ENCODE data around the gene ZNF267. TPM values are rescaled to one million over a fixed set of nuclear protein-coding genes. Genes with fewer than 3 reads are reported as not detected.
"Not testable (repeated sequence)": the region's sequence is repeated elsewhere in the genome, so short reads cannot be mapped to it uniquely, and the experiment has no call there.

ZNF267 gene
- total and polyA plus RNA-seq, 2 donors (not counting 3 experiments of a cell fraction or from before 2014, with no cell fraction given) = 5.2 to 19.1 TPM

- H4K20me1 ChIP-seq (replicated peaks; ENCODE audit: control insufficient read depth, extremely low read depth, insufficient read depth, low read length); H3K9me1 ChIP-seq (replicated peaks; ENCODE audit: control insufficient read depth, extremely low read depth, insufficient read depth, low read length); H3K4me2 ChIP-seq (ENCODE audit: insufficient read depth, low read length); H2AFZ ChIP-seq (ENCODE audit: low read depth, low read length); H3K4me3 ChIP-seq (replicated peaks in 1 of 3; ENCODE audit: insufficient read depth in 1 of 3, low read depth in 1 of 3, low read length in 3 of 3); H3K9me3 ChIP-seq (replicated peaks; ENCODE audit: control insufficient read depth, insufficient read depth, low read length); FAIRE-seq; H3K36me3 ChIP-seq (ENCODE audit: control insufficient read depth in 2 of 2, extremely low read depth in 1 of 2, insufficient read depth in 2 of 2, low read length in 2 of 2); dilution Hi-C loops (cut with MboI; ENCODE audit: extremely low pct_ligation_motif_present, low sequenced_read_pairs); POLR2A ChIA-PET; H3K9ac ChIP-seq (replicated peaks; ENCODE audit: extremely low read depth, insufficient read depth, low read length); DNase-seq (ENCODE audit: low read depth, low spot score); CTCF ChIA-PET; BruUV-seq (replicated peaks); H3K27me3 ChIP-seq (ENCODE audit: control insufficient read depth in 2 of 2, insufficient read depth in 2 of 2, low read length in 2 of 2); H3K27ac ChIP-seq (ENCODE audit: insufficient read depth, low read depth, low read length); intact Hi-C loops (cut with micrococcal nuclease); H3K4me1 ChIP-seq (ENCODE audit: control insufficient read depth, extremely low read depth, insufficient read depth, low read length); H3K79me2 ChIP-seq (ENCODE audit: control insufficient read depth, insufficient read depth, low read length): not testable (repeated sequence)
These were observed 82.6 kb downstream of the ZNF267 start for GRCh38 chr16:31956221-31956620.

DNA sequence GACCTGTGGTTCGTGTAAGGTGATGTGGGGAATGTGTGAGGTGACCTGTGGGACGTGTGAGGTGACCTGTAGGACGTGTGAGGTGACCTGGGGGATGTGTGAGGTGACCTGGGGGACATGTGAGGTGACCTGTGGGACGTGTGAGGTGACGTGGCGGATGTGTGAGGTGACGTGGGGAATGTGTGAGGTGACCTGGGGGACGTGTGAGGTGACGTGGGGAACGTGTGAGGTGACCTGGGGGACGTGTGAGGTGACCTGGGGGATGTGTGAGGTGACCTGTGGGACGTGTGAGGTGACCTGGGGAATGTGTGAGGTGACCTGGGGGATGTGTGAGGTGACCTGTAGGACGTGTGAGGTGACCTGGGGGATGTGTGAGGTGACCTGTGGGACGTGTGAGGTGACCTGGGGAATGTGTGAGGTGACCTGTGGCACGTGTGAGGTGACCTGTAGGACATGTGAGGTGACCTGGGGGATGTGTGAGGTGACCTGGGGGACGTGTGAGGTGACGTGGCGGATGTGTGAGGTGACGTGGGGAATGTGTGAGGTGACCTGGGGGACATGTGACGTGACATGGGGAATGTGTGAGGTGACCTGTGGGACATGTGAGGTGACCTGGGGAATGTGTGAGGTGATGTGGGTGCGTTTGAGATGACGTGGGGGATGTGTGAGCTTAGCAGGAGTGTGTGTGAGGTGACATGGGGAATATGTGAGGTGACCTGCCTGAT, 86.7 kb downstream of the ZNF267 start:
- DNase-seq (ENCODE audit: low read depth, low spot score); H3K27ac ChIP-seq (ENCODE audit: insufficient read depth, low read depth, low read length); H4K20me1 ChIP-seq (replicated peaks; ENCODE audit: control insufficient read depth, extremely low read depth, insufficient read depth, low read length); H3K9me3 ChIP-seq (replicated peaks; ENCODE audit: control insufficient read depth, insufficient read depth, low read length); H3K9me1 ChIP-seq (replicated peaks; ENCODE audit: control insufficient read depth, extremely low read depth, insufficient read depth, low read length); H3K36me3 ChIP-seq (ENCODE audit: control insufficient read depth in 2 of 2, extremely low read depth in 1 of 2, insufficient read depth in 2 of 2, low read length in 2 of 2); H3K4me2 ChIP-seq (ENCODE audit: insufficient read depth, low read length); H2AFZ ChIP-seq (ENCODE audit: low read depth, low read length); FAIRE-seq; dilution Hi-C loops (cut with MboI; ENCODE audit: extremely low pct_ligation_motif_present, low sequenced_read_pairs); BruUV-seq (replicated peaks); H3K79me2 ChIP-seq (ENCODE audit: control insufficient read depth, insufficient read depth, low read length); H3K4me3 ChIP-seq (replicated peaks in 1 of 3; ENCODE audit: insufficient read depth in 1 of 3, low read depth in 1 of 3, low read length in 3 of 3); intact Hi-C loops (cut with micrococcal nuclease); CTCF ChIA-PET; H3K27me3 ChIP-seq (ENCODE audit: control insufficient read depth in 2 of 2, insufficient read depth in 2 of 2, low read length in 2 of 2); H3K4me1 ChIP-seq (ENCODE audit: control insufficient read depth, extremely low read depth, insufficient read depth, low read length); POLR2A ChIA-PET; H3K9ac ChIP-seq (replicated peaks; ENCODE audit: extremely low read depth, insufficient read depth, low read length): not testable (repeated sequence)

Small RNAs within 50 kb of the gene (small RNA-seq; reads per million reads assigned to genes)
- gene AC034105.2 (ENCODE audit: insufficient read depth, insufficient read length, low read depth, low replicate concordance) (not detected), gene AC034105.4 (ENCODE audit: insufficient read depth, insufficient read length, low read depth, low replicate concordance) (not detected)
